ENCODE measurements around the gene B3GALNT2.

Gene B3GALNT2

GRCh38 chr1:235408503-235408960 is 95.7 kb downstream of the B3GALNT2 start:
- DNase-seq = no peak

DNA sequence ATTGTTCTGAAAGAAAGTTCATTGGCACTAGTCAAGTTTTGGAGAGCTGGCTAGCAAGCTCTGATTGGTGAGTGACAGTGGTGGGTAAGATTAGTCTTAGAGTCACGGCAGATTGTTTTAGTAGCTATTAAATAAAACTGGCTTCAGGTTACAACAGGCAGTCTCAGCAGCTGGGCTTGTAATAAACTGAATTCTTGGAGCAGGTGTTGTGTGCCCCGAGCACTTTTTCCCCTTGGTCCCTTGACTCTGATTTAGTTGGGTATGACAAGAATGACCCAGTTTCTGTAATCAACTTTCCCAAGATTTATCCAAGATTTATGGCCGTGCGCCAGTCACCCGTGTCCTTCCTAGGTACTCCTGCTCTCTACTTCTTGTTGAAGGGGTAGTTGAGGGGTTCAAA is 96.8 kb downstream of the B3GALNT2 start:
- DNase-seq = no peak

DNA sequence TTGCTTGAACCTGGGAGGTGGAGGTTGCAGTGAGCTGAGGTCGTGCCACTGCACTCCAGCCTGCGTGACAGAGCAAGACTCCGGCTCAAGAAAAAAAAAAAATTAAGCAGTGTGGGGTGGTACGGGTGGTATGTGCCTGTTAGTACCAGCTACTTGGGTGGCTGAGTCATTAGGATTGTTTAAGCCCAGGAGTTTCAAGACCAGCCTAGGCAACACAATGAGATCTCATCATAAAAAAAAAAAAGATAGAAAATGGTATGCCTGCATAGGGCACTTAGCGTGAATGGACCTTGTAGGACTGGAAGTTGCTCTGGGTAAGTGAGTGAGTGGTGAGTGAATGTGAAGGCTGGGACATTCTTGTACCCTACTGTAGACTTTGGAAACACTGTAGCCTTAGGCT is 100.1 kb downstream of the B3GALNT2 start:
- DNase-seq = no peak

GRCh38 chr1:235403593-235403992 is 100.7 kb downstream of the B3GALNT2 start:
- DNase-seq = no peak

GRCh38 chr1:235402457-235403200 is 101.6 kb downstream of the B3GALNT2 start:
- DNase-seq = no peak

GRCh38 chr1:235401251-235401650 is 103.0 kb downstream of the B3GALNT2 start:
- no peak for DNase-seq
